HEK293 (cell line): ENCODE data around the gene CD151.

Experiments used
- GFI1B ChIP-seq: fragments of 450-650 bp; formaldehyde crosslinking; IDR thresholded peaks from 2 replicates; pipeline ENCODE4 v1.5.1; 2016; ENCODE audit warnings: missing biosample characterization, missing genetic modification characterization
- IKZF3 ChIP-seq: fragments of 450-650 bp; IDR thresholded peaks from 2 replicates; pipeline ENCODE4 v1.5.0; 2018; ENCODE audit warnings: missing biosample characterization, mild to moderate bottlenecking, missing genetic modification characterization, moderate library complexity
- KLF7 ChIP-seq: fragments of 450-650 bp; formaldehyde crosslinking; IDR thresholded peaks from 2 replicates; pipeline ENCODE4 v1.5.1; 2016; ENCODE audit warnings: missing biosample characterization, missing genetic modification characterization, borderline replicate concordance
- OVOL3 ChIP-seq: fragments of 450-650 bp; formaldehyde crosslinking; IDR thresholded peaks from 2 replicates; pipeline ENCODE4 v1.5.1; 2016; ENCODE audit warnings: missing biosample characterization, missing genetic modification characterization
- PRDM1 ChIP-seq: fragments of 450-650 bp; formaldehyde crosslinking; IDR thresholded peaks from 2 replicates; pipeline ENCODE4; 2016; ENCODE audit warnings: missing biosample characterization, missing genetic modification characterization
- SP3 ChIP-seq: fragments of 450-650 bp; formaldehyde crosslinking; IDR thresholded peaks from 2 replicates; pipeline ENCODE4 v1.5.1; 2016; ENCODE audit warnings: missing biosample characterization, missing genetic modification characterization
- YY2 ChIP-seq: fragments of 450-650 bp; formaldehyde crosslinking; IDR thresholded peaks from 2 replicates; pipeline ENCODE4 v1.5.1; 2016; ENCODE audit warnings: missing biosample characterization, missing genetic modification characterization
- ZEB2 ChIP-seq: fragments of 450-650 bp; formaldehyde crosslinking; IDR thresholded peaks from 2 replicates; pipeline ENCODE4 v1.5.1; 2016; ENCODE audit warnings: missing biosample characterization, missing genetic modification characterization
- ZNF223 ChIP-seq: fragments of 450-650 bp; formaldehyde crosslinking; IDR thresholded peaks from 2 replicates; pipeline ENCODE4 v1.5.1; 2016; ENCODE audit warnings: missing biosample characterization, missing genetic modification characterization
- ZNF274 ChIP-seq, 2 experiments: fragments of 200-500 bp in 1 of 2; fragments of 450-650 bp in 1 of 2; sonication (Bioruptor generic) in 1 of 2; formaldehyde crosslinking in 1 of 2; IDR thresholded peaks; 2 replicates each; pipeline versions ENCODE4 v1.5.1 to v1.6.1; 2014 to 2016; ENCODE audit warnings: borderline replicate concordance in 1 of 2, inconsistent platforms in 1 of 2, low read length in 1 of 2, missing biosample characterization in 1 of 2, missing genetic modification characterization in 1 of 2
- ZNF426 ChIP-seq: fragments of 450-650 bp; formaldehyde crosslinking; IDR thresholded peaks from 2 replicates; pipeline ENCODE4 v1.5.1; 2017; ENCODE audit warnings: missing biosample characterization, missing genetic modification characterization, mild to moderate bottlenecking, inconsistent platforms, moderate library complexity
- ZNF530 ChIP-seq: fragments of 450-650 bp; formaldehyde crosslinking; IDR thresholded peaks from 2 replicates; pipeline ENCODE4 v1.5.1; 2016; ENCODE audit warnings: low read depth, missing biosample characterization, missing genetic modification characterization
- ZNF623 ChIP-seq: fragments of 450-650 bp; formaldehyde crosslinking; IDR thresholded peaks from 2 replicates; pipeline ENCODE4 v1.5.1; 2016; ENCODE audit warnings: missing biosample characterization, missing genetic modification characterization
- ZNF837 ChIP-seq: fragments of 450-650 bp; formaldehyde crosslinking; IDR thresholded peaks from 2 replicates; pipeline ENCODE4 v1.5.1; 2016; ENCODE audit warnings: missing biosample characterization, missing genetic modification characterization
- ZSCAN30 ChIP-seq: fragments of 450-650 bp; IDR thresholded peaks from 2 replicates; pipeline ENCODE4 v1.5.1; 2018; ENCODE audit warnings: missing biosample characterization, mild to moderate bottlenecking, missing genetic modification characterization, moderate library complexity
- TF ChIP-seq, protein P1 (sequence below): fragments of 450-650 bp; formaldehyde crosslinking; IDR thresholded peaks from 2 replicates; pipeline ENCODE4; 2016; ENCODE audit warnings: missing biosample characterization, missing genetic modification characterization
- TF ChIP-seq, protein P2 (sequence below): IDR thresholded peaks from 2 replicates; pipeline ENCODE4 v1.6.1; 2011; ENCODE audit warnings: mild to moderate bottlenecking, low read depth, low read length, borderline replicate concordance
- TF ChIP-seq, protein P3 (sequence below): fragments of 450-650 bp; formaldehyde crosslinking; IDR thresholded peaks from 2 replicates; pipeline ENCODE4 v1.5.1; 2016; ENCODE audit warnings: missing biosample characterization, missing genetic modification characterization
- TF ChIP-seq, protein P4 (sequence below): fragments of 450-650 bp; formaldehyde crosslinking; IDR thresholded peaks from 2 replicates; pipeline ENCODE4 v1.5.1; 2017; ENCODE audit warnings: missing biosample characterization, missing genetic modification characterization
- TF ChIP-seq, protein P5 (sequence below): fragments of 450-650 bp; formaldehyde crosslinking; IDR thresholded peaks from 2 replicates; pipeline ENCODE4 v1.5.1; 2016; ENCODE audit warnings: missing biosample characterization, missing genetic modification characterization
- TF ChIP-seq, protein P6 (sequence below): fragments of 450-650 bp; formaldehyde crosslinking; IDR thresholded peaks from 2 replicates; pipeline ENCODE4 v1.5.1; 2016; ENCODE audit warnings: missing biosample characterization, missing genetic modification characterization
- TF ChIP-seq, protein P7 (sequence below): fragments of 450-650 bp; formaldehyde crosslinking; IDR thresholded peaks from 2 replicates; pipeline ENCODE4 v1.5.1; 2016; ENCODE audit warnings: missing biosample characterization, missing genetic modification characterization
- TF ChIP-seq, protein P8 (sequence below): fragments of 450-650 bp; formaldehyde crosslinking; IDR thresholded peaks from 2 replicates; pipeline ENCODE4 v1.5.1; 2016; ENCODE audit warnings: missing biosample characterization, missing genetic modification characterization, borderline replicate concordance

The CD151 gene

DNA sequence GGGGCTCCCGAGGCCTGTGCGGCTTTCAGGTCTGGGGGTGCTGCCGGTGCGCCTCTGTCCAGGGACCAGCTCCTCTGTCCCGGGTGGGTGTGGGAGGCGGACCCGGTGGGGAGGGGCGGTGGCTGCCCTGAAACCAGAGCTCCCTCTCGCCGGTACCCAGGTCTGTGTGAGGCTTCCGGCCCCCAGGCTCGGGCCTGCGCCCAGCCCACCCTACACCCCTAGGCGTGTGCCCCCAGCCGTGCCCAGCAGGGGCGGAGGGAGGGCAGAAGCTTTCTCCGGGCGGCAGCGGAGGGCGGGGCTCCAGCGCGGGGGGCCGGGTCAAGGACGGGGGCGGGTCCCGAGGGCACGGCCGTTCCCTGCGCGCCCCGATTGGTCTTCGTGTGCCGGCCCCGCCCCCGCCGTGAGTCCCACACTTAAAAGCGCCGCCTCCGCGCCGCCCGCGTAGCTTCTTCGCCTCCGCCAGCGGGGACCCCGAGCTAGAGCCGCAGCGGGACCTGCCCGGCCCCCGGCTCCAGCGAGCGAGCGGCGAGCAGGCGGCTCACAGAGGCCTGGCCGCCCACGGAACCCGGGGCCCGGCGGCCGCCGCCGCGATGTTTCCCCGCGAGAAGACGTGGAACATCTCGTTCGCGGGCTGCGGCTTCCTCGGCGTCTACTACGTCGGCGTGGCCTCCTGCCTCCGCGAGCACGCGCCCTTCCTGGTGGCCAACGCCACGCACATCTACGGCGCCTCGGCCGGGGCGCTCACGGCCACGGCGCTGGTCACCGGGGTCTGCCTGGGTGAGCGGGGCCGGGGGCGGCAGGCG lies 13.4 kb upstream of the CD151 start (continued):
- TF ChIP-seq, protein P1, sequence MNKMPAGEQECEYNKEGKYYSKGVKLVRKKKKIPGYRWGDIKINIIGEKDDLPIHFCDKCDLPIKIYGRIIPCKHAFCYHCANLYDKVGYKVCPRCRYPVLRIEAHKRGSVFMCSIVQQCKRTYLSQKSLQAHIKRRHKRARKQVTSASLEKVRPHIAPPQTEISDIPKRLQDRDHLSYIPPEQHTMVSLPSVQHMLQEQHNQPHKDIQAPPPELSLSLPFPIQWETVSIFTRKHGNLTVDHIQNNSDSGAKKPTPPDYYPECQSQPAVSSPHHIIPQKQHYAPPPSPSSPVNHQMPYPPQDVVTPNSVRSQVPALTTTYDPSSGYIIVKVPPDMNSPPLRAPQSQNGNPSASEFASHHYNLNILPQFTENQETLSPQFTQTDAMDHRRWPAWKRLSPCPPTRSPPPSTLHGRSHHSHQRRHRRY (tag by site-specific recombination), result no peak
- TF ChIP-seq OVOL3 (tag by site-specific recombination) (no peak), ZNF223 (tag by site-specific recombination) (no peak), ZNF837 (tag by site-specific recombination) (no peak), KLF7 (tag by site-specific recombination) (no peak), ZSCAN30 (tag by site-specific recombination) (peak; percentile 20; the same call in 1 of the 2 replicates), ZNF274 (IDR thresholded peaks at IDR 0.05; ENCODE audit: low read length) (no peak), ZNF274 (tag by site-specific recombination; IDR thresholded peaks at IDR 0.05; ENCODE audit: borderline replicate concordance) (no peak), ZNF530 (no peak), YY2 (no peak), ZNF426 (no peak), IKZF3 (tag by site-specific recombination) (no peak), PRDM1 (no peak), SP3 (peak; percentile 72), ZNF623 (tag by site-specific recombination) (no peak), GFI1B (tag by site-specific recombination) (no peak), ZEB2 (tag by site-specific recombination) (no peak)
- TF ChIP-seq, protein P2, sequence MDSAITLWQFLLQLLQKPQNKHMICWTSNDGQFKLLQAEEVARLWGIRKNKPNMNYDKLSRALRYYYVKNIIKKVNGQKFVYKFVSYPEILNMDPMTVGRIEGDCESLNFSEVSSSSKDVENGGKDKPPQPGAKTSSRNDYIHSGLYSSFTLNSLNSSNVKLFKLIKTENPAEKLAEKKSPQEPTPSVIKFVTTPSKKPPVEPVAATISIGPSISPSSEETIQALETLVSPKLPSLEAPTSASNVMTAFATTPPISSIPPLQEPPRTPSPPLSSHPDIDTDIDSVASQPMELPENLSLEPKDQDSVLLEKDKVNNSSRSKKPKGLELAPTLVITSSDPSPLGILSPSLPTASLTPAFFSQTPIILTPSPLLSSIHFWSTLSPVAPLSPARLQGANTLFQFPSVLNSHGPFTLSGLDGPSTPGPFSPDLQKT, result no peak
- TF ChIP-seq, protein P3, sequence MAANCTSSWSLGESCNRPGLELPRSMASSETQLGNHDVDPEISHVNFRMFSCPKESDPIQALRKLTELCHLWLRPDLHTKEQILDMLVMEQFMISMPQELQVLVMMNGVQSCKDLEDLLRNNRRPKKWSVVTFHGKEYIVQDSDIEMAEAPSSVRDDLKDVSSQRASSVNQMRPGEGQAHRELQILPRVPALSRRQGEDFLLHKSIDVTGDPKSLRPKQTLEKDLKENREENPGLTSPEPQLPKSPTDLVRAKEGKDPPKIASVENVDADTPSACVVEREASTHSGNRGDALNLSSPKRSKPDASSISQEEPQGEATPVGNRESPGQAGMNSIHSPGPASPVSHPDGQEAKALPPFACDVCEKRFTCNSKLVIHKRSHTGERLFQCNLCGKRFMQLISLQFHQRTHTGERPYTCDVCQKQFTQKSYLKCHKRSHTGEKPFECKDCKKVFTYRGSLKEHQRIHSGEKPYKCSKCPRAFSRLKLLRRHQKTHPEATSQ (tag by site-specific recombination), result no peak
- TF ChIP-seq, protein P4, sequence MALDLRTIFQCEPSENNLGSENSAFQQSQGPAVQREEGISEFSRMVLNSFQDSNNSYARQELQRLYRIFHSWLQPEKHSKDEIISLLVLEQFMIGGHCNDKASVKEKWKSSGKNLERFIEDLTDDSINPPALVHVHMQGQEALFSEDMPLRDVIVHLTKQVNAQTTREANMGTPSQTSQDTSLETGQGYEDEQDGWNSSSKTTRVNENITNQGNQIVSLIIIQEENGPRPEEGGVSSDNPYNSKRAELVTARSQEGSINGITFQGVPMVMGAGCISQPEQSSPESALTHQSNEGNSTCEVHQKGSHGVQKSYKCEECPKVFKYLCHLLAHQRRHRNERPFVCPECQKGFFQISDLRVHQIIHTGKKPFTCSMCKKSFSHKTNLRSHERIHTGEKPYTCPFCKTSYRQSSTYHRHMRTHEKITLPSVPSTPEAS, result no peak
- TF ChIP-seq, protein P5, sequence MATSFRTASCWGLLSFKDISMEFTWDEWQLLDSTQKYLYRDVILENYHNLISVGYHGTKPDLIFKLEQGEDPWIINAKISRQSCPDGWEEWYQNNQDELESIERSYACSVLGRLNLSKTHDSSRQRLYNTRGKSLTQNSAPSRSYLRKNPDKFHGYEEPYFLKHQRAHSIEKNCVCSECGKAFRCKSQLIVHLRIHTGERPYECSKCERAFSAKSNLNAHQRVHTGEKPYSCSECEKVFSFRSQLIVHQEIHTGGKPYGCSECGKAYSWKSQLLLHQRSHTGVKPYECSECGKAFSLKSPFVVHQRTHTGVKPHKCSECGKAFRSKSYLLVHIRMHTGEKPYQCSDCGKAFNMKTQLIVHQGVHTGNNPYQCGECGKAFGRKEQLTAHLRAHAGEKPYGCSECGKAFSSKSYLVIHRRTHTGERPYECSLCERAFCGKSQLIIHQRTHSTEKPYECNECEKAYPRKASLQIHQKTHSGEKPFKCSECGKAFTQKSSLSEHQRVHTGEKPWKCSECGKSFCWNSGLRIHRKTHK (tag by site-specific recombination), result no peak
- TF ChIP-seq, protein P6, sequence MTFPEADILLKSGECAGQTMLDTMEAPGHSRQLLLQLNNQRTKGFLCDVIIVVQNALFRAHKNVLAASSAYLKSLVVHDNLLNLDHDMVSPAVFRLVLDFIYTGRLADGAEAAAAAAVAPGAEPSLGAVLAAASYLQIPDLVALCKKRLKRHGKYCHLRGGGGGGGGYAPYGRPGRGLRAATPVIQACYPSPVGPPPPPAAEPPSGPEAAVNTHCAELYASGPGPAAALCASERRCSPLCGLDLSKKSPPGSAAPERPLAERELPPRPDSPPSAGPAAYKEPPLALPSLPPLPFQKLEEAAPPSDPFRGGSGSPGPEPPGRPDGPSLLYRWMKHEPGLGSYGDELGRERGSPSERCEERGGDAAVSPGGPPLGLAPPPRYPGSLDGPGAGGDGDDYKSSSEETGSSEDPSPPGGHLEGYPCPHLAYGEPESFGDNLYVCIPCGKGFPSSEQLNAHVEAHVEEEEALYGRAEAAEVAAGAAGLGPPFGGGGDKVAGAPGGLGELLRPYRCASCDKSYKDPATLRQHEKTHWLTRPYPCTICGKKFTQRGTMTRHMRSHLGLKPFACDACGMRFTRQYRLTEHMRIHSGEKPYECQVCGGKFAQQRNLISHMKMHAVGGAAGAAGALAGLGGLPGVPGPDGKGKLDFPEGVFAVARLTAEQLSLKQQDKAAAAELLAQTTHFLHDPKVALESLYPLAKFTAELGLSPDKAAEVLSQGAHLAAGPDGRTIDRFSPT, result peak; percentile 84
- TF ChIP-seq, protein P7, sequence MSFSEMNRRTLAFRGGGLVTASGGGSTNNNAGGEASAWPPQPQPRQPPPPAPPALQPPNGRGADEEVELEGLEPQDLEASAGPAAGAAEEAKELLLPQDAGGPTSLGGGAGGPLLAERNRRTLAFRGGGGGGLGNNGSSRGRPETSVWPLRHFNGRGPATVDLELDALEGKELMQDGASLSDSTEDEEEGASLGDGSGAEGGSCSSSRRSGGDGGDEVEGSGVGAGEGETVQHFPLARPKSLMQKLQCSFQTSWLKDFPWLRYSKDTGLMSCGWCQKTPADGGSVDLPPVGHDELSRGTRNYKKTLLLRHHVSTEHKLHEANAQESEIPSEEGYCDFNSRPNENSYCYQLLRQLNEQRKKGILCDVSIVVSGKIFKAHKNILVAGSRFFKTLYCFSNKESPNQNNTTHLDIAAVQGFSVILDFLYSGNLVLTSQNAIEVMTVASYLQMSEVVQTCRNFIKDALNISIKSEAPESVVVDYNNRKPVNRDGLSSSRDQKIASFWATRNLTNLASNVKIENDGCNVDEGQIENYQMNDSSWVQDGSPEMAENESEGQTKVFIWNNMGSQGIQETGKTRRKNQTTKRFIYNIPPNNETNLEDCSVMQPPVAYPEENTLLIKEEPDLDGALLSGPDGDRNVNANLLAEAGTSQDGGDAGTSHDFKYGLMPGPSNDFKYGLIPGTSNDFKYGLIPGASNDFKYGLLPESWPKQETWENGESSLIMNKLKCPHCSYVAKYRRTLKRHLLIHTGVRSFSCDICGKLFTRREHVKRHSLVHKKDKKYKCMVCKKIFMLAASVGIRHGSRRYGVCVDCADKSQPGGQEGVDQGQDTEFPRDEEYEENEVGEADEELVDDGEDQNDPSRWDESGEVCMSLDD, result no peak
- TF ChIP-seq, protein P8, sequence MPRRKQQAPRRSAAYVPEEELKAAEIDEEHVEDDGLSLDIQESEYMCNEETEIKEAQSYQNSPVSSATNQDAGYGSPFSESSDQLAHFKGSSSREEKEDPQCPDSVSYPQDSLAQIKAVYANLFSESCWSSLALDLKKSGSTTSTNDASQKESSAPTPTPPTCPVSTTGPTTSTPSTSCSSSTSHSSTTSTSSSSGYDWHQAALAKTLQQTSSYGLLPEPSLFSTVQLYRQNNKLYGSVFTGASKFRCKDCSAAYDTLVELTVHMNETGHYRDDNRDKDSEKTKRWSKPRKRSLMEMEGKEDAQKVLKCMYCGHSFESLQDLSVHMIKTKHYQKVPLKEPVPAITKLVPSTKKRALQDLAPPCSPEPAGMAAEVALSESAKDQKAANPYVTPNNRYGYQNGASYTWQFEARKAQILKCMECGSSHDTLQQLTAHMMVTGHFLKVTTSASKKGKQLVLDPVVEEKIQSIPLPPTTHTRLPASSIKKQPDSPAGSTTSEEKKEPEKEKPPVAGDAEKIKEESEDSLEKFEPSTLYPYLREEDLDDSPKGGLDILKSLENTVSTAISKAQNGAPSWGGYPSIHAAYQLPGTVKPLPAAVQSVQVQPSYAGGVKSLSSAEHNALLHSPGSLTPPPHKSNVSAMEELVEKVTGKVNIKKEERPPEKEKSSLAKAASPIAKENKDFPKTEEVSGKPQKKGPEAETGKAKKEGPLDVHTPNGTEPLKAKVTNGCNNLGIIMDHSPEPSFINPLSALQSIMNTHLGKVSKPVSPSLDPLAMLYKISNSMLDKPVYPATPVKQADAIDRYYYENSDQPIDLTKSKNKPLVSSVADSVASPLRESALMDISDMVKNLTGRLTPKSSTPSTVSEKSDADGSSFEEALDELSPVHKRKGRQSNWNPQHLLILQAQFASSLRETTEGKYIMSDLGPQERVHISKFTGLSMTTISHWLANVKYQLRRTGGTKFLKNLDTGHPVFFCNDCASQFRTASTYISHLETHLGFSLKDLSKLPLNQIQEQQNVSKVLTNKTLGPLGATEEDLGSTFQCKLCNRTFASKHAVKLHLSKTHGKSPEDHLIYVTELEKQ (tag by site-specific recombination), result no peak
